HL-60 (cell line): ENCODE results near the gene COL28A1.
"Not testable (repeated sequence)": the region's sequence is repeated elsewhere in the genome, so short reads cannot be mapped to it uniquely, and the experiment has no call there.

Source experiments
- DNase-seq, 2 experiments: peaks; one replicate each; pipeline ENCODE4 v3.0.0-alpha.2; 2010 to 2020; ENCODE audit warnings: low read depth in 1 of 2, low spot score in 1 of 2
- H3K27ac ChIP-seq: fragments of 250-450 bp; sonication (Bioruptor Pico); replicated peaks from 2 replicates; pipeline ENCODE4 v1.5.1; 2020; ENCODE audit warnings: mild to moderate bottlenecking, moderate library complexity
- H3K27me3 ChIP-seq: fragments of 250-450 bp; sonication (Bioruptor Pico); 2 replicates; pipeline ENCODE4 v1.5.1; 2021; ENCODE audit warnings: mild to moderate bottlenecking, moderate library complexity; ENCODE audit not compliant: insufficient read depth, poor library complexity, severe bottlenecking
- H3K4me3 ChIP-seq: replicated peaks from 2 replicates; pipeline ENCODE4 v1.5.1; 2011; ENCODE audit warnings: mild to moderate bottlenecking, control low read depth, low read length; ENCODE audit not compliant: insufficient read depth
- GABPA ChIP-seq: IDR thresholded peaks from 2 replicates; pipeline ENCODE4 v1.6.1; 2012; ENCODE audit warnings: low read depth
- POLR2AphosphoS5 ChIP-seq: IDR thresholded peaks from 2 replicates; pipeline ENCODE4 v1.6.1; 2012; ENCODE audit warnings: low read depth
- SPI1 ChIP-seq: IDR thresholded peaks from 2 replicates; pipeline ENCODE4 v1.6.1; 2012; ENCODE audit warnings: low read depth, mild to moderate bottlenecking, borderline replicate concordance
- TF ChIP-seq, protein P1 (sequence below): IDR thresholded peaks from 2 replicates; pipeline ENCODE4 v1.6.1; 2012; ENCODE audit warnings: low read depth; ENCODE audit not compliant: insufficient replicate concordance
- TF ChIP-seq, protein P2 (sequence below): IDR thresholded peaks from one replicate; pipeline ENCODE4 v1.5.1; 2011; ENCODE audit warnings: low read length, control low read depth, inconsistent platforms; ENCODE audit not compliant: insufficient read depth

COL28A1 gene

DNA sequence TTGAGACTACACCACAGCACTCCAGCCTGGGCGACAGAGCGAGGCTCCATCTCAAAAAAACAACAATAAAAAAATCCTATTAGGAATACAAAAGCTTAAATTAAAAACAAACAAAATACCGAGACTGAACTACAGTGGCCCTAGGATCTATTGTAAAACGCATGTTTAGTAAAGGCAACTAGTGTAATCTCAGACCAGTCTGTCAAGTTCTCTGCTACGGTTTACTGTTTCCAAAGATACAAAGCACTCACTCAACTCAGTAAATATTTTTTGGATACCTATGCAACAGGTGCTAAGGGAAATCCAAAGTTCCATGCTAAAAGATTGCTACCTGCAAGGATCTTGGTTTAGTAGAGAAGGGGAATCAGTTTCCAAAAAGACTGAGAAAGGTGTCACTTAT lies 27.6 kb upstream of the COL28A1 start:
- TF ChIP-seq SPI1: no peak
- TF ChIP-seq, protein P1, sequence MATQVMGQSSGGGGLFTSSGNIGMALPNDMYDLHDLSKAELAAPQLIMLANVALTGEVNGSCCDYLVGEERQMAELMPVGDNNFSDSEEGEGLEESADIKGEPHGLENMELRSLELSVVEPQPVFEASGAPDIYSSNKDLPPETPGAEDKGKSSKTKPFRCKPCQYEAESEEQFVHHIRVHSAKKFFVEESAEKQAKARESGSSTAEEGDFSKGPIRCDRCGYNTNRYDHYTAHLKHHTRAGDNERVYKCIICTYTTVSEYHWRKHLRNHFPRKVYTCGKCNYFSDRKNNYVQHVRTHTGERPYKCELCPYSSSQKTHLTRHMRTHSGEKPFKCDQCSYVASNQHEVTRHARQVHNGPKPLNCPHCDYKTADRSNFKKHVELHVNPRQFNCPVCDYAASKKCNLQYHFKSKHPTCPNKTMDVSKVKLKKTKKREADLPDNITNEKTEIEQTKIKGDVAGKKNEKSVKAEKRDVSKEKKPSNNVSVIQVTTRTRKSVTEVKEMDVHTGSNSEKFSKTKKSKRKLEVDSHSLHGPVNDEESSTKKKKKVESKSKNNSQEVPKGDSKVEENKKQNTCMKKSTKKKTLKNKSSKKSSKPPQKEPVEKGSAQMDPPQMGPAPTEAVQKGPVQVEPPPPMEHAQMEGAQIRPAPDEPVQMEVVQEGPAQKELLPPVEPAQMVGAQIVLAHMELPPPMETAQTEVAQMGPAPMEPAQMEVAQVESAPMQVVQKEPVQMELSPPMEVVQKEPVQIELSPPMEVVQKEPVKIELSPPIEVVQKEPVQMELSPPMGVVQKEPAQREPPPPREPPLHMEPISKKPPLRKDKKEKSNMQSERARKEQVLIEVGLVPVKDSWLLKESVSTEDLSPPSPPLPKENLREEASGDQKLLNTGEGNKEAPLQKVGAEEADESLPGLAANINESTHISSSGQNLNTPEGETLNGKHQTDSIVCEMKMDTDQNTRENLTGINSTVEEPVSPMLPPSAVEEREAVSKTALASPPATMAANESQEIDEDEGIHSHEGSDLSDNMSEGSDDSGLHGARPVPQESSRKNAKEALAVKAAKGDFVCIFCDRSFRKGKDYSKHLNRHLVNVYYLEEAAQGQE: no peak
- no peak for TF ChIP-seq POLR2AphosphoS5
- TF ChIP-seq, protein P2, sequence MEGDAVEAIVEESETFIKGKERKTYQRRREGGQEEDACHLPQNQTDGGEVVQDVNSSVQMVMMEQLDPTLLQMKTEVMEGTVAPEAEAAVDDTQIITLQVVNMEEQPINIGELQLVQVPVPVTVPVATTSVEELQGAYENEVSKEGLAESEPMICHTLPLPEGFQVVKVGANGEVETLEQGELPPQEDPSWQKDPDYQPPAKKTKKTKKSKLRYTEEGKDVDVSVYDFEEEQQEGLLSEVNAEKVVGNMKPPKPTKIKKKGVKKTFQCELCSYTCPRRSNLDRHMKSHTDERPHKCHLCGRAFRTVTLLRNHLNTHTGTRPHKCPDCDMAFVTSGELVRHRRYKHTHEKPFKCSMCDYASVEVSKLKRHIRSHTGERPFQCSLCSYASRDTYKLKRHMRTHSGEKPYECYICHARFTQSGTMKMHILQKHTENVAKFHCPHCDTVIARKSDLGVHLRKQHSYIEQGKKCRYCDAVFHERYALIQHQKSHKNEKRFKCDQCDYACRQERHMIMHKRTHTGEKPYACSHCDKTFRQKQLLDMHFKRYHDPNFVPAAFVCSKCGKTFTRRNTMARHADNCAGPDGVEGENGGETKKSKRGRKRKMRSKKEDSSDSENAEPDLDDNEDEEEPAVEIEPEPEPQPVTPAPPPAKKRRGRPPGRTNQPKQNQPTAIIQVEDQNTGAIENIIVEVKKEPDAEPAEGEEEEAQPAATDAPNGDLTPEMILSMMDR: no peak
- no peak for TF ChIP-seq GABPA
- H3K27ac ChIP-seq: no peak overlapping the region
- no peak overlapping the region for H3K4me3 ChIP-seq
- no peak for DNase-seq
- H3K27me3 ChIP-seq: no peaks in the 10 kb centered on the region

DNA sequence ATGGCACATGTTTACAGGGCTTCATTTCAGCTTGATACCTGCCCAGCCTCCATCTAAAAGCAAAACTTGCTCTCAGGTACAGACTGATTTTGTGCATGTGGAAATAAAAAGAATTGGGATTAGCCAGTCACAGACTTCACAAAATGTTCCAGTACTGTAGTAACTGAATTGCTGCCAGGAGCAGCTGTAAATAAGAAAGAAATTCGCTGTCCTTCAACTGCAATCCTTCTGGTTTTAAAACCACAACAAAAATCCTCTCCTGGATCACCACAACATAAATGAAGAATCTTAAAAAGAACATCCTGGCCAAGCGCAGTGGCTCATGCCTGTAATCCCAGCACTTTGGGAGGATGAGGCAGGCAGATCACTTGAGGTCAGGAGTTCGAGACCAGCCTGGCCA lies 27.1 kb upstream of the COL28A1 start:
- H3K4me3 ChIP-seq: no peak overlapping the region
- no peaks in the 10 kb centered on the region for H3K27me3 ChIP-seq
- TF ChIP-seq GABPA (no peak), SPI1 (no peak), POLR2AphosphoS5 (no peak)
- TF ChIP-seq, protein P2: no peak
- TF ChIP-seq, protein P1: no peak
- no peak for DNase-seq
- no peak overlapping the region for H3K27ac ChIP-seq

DNA sequence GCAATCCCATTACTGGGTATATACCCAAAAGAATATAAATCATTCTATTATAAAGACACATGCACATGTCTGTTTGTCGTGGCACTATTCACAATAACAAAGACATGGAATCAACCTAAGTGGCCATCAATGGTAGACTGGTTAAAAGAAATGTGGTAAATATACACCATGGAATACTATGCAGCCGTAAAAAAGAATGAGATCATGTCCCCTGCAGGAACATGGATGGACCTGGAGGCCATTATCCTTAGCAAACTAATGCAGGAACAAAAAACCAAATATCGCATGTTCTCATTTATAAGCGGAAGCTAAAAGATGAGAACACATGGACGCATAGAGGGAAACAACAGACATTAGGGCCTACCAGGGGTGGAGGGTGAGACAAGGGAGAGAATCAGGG lies 25.9 kb upstream of the COL28A1 start:
- not testable (repeated sequence) for DNase-seq, H3K4me3 ChIP-seq, H3K27me3 ChIP-seq, H3K27ac ChIP-seq

DNA sequence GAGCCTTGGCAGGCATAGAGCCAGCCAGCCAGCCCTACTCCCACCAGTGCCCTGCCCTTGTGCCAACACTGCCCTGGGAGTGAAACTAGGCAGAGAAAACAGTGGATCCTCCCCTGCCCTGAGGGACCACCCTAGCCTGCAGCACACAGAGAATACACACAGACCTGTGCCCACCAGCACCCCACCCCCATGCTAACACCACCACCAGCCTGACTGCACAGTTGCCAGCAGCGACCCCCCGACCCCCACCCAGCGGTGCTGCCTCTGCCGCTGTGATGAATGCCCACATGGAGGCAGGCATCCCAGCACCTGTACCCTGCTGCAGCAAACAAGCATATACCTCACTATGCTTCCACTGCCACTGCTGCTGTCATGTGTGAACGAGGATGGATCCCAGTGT lies 21.6 kb upstream of the COL28A1 start:
- no peak for TF ChIP-seq SPI1
- TF ChIP-seq, protein P1: no peak
- TF ChIP-seq, protein P2: no peak
- Histone ChIP-seq H3K27me3 (no peaks in the 10 kb centered on the region), H3K4me3 (no peak overlapping the region), H3K27ac (no peak overlapping the region)
- DNase-seq: no peak
